Astrocyte (in vitro differentiated cells and primary cell): Measurements from ENCODE around the gene CPA5.

ENCODE experiments used
- CTCF ChIP-seq: IDR thresholded peaks from 2 replicates; pipeline ENCODE4 v1.5.1; 2011; ENCODE audit warnings: low read depth, mild to moderate bottlenecking, inconsistent platforms, low read length, moderate library complexity; ENCODE audit not compliant: insufficient read depth
- EZH2 ChIP-seq: IDR thresholded peaks from 2 replicates; pipeline ENCODE4 v1.6.1; 2012; ENCODE audit warnings: mild to moderate bottlenecking, low read length, inconsistent platforms; ENCODE audit not compliant: insufficient read depth

GRCh38 chr7:130385600-130386066, 41.0 kb downstream of the CPA5 start:
- no peak for TF ChIP-seq CTCF
- TF ChIP-seq EZH2 = no peak
